Measurements from ENCODE around the gene POLD2.

POLD2 gene

DNA sequence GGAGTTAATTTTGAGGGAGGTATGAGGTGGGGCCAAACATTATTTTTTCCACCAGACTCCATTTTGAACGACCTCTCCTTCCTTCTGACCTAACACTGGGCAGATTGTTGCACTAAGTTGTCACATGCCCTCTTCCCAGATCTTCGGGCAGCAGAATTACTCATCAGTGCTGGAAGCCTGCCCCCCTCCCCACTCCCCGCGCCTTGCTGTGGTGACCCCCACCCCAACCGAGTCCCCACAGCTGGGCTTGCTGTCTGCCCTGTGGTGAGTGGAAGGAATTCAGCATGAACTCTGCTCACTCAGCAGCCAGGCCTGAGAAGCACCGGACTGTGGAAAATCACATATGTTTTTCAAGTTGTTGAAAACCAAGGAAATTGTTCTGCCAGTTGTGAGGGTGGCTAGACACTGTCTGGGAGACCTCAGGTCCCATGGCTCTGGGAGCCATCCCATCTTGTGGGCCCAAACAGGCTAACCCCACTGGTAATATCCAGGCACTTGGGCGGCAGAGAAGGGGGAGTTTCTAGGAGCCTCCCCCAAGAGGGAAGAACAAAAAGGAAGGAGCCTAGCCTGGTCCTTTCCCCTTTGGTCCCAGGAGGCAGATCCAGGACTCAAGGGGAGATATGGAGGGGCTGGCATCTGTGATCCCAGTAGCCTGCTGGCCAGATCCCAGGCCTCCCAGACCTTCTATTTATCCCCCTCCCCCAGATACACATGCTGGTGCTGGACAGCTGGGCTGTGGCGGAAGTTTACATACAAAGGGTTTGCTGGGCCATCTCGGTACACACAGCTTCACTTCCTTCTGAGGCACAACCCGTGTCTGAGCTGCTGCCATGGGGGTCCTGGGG is 22.7 kb downstream of the POLD2 start:
- TF ChIP-seq CTCF (IDR thresholded peaks at IDR 0.05; ENCODE audit: low read depth, low read length, missing control alignments), result no peak
- DNase-seq (ENCODE audit: extremely low read depth, low read depth), result no peak
- H3K4me3 ChIP-seq (replicated peaks; ENCODE audit: low read depth, low read length), result no peak overlapping the region

DNA sequence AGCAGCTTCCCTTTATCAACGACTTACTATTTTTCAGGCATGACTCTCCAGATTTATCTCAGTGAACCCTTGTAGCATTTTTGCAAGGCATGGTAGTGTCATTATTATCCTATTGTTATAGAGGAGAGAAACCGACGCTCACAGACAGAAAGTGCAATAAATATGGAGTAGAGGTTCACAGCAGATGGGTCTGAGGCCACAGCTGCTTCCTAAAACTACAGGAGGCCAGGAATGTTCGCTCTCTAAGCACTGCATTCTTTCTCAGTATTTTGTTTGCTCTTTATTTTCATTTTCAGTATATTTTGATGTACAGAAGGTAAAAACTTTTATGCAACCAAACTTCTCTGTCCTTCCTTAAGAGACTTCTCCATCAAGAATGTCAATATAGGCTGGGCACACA is 23.7 kb downstream of the POLD2 start:
- no peak overlapping the region for H3K4me3 ChIP-seq (replicated peaks; ENCODE audit: low read depth, low read length)
- DNase-seq (ENCODE audit: extremely low read depth, low read depth), result no peak
- TF ChIP-seq CTCF (IDR thresholded peaks at IDR 0.05; ENCODE audit: low read depth, low read length, missing control alignments), result no peak

GRCh38 chr7:44098092-44099068 is 25.0 kb downstream of the POLD2 start:
- TF ChIP-seq CTCF (IDR thresholded peaks at IDR 0.05; ENCODE audit: low read depth, low read length, missing control alignments), result no peak
- no peak for DNase-seq (ENCODE audit: extremely low read depth, low read depth)
- H3K4me3 ChIP-seq (replicated peaks; ENCODE audit: low read depth, low read length), result no peak overlapping the region

GRCh38 chr7:44097064-44097932 is 26.1 kb downstream of the POLD2 start:
- no peak overlapping the region for H3K4me3 ChIP-seq (replicated peaks; ENCODE audit: low read depth, low read length)
- TF ChIP-seq CTCF (IDR thresholded peaks at IDR 0.05; ENCODE audit: low read depth, low read length, missing control alignments), result no peak
- DNase-seq (ENCODE audit: extremely low read depth, low read depth), result no peak

DNA sequence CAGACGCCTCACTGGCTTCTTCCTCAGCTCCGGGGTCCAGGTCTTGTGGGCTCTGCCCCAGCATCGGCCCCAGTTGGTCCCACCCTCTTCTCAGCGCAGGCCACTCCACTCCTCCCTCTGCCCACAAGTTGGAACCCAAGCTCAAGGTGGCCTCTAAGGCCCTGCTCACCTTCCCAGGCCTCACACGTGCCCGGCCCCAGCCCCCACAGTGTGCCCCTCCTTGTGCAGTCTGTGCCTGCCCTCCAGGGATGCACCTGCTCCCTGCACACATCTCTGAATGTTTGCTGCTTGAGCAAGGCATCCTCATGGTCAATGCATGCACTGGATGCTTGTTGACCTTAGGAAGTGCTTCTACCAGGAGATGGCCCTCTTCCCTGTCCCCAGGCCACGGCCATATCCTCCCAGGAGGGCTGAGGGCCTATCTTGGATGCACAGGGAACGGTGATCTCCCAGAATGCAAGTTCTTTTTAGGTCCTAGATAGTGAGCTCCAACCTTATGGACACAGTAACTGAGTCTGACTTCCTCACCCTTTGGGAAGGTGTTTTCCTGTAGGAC is 26.9 kb downstream of the POLD2 start:
- TF ChIP-seq CTCF (IDR thresholded peaks at IDR 0.05; ENCODE audit: low read depth, low read length, missing control alignments), result no peak
- no peak for DNase-seq (ENCODE audit: extremely low read depth, low read depth)
- no peak overlapping the region for H3K4me3 ChIP-seq (replicated peaks; ENCODE audit: low read depth, low read length)

DNA sequence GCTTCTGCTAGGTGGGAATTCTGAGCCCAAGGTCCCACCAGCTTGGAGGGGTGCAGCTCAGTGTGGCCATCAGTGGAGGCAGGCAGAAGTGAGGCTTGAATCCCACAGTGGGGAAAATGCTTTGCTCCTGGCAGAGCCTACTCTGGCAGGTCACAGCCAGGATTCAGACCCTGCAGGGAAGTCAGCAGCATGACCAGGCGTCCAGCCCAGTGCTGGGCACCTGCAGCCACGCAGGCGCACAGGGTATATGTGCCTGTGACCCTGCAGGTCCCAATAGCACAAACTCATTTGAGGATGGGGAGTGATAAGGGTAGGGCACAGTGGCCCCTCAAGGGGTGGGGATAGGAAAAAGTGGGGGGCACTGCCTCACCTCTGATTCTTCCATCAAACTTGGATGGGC is 27.6 kb downstream of the POLD2 start:
- TF ChIP-seq CTCF (IDR thresholded peaks at IDR 0.05; ENCODE audit: low read depth, low read length, missing control alignments), result no peak
- DNase-seq (ENCODE audit: extremely low read depth, low read depth), result no peak

More for the DNA sequence above, 27.6 kb downstream of the POLD2 start:
- H3K4me3 ChIP-seq (replicated peaks; ENCODE audit: low read depth, low read length), result no peak overlapping the region
